Measurements from ENCODE around the gene IPO9.

The IPO9 gene

DNA sequence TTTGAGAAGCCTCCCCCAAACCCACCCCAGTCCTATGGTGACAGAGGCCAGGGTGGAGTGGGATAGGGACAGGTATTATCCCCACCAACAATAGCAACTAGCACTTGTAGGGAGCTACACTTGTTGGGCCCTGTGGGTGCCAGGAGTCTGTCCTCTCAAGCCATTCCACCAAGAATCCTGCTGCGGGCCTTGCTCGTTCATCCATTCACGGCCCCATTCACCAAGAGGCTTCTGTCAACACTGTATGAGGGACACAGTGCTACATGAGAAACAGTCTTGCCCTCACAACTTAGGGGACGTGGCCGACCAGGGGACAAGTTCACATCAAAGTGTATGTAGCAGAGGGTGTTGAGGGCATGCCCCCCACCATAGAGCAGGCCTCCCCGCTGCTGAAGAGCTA lies 78.7 kb downstream of the IPO9 start:
- DNase-seq: no peak

- no peak for DNase-seq
Measured at GRCh38 chr1:201911826-201912571, 83.0 kb downstream of the IPO9 start.

GRCh38 chr1:201912832-201913231 lies 83.9 kb downstream of the IPO9 start:
- DNase-seq: no peak

DNA sequence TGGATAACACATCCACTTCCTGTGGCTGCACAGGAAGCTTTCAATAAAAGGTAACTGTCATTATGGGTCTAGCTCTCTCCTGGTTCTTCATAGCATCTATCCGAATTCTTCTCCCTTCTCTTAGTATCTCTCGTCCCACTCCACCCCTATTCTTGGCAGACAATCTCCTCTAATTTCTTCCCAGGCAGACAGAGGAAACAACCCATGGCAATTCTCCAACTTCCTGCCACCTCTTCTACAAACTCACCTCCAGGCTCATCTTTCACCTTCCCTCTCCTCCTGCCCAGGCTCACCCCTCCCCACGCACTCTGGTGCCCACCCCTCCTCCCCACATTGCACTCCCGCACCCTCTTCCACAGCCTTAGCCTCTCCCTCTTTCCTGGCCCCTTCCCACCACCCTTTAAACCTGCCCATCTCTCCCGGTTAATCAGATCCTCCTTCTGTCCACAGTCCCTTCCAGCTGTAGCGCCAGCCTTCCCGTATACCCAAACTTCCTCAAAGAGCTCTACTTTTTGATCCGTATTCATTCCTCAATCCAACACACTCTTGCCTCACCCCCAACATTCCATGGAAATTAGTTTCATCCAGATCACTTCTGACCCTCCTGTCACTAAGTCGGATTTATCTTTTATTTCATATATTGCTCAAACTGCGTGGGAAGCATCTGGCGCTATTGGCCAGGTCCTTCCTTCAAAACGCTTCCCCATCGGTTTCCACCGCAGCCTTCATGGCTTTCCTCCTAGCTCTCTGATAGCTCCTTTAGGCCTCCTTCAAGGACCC lies 85.7 kb downstream of the IPO9 start:
- no peak for DNase-seq

DNA sequence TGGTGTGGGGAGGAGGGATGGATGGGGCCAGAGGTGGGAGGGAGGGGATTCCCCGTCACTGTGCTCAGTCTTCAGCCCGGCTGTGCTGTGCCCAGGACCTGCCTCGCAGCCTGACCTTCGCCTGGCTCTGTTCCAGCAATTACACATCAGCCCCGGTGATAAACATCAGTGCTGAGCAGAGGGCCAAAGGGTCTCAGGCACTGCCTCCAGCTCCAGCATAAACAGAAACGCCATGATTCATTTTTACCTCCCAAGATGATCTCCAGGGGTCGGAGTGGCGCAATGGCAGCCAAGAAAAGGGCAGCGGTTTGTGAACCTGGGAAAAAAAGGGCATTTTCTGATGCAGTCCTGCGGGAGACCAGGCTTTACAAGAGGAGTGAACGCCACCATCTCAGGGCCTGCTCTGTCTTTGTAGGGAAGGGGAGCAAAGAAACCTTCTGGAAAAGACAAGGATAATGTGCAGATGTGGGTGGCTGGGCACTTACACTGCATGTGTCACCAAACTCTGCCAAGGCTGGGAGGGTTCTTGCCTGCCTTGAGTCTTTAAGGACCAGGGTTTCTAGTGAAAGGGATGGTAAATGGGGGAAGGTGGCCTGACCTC lies 87.8 kb downstream of the IPO9 start:
- DNase-seq: no peak

DNA sequence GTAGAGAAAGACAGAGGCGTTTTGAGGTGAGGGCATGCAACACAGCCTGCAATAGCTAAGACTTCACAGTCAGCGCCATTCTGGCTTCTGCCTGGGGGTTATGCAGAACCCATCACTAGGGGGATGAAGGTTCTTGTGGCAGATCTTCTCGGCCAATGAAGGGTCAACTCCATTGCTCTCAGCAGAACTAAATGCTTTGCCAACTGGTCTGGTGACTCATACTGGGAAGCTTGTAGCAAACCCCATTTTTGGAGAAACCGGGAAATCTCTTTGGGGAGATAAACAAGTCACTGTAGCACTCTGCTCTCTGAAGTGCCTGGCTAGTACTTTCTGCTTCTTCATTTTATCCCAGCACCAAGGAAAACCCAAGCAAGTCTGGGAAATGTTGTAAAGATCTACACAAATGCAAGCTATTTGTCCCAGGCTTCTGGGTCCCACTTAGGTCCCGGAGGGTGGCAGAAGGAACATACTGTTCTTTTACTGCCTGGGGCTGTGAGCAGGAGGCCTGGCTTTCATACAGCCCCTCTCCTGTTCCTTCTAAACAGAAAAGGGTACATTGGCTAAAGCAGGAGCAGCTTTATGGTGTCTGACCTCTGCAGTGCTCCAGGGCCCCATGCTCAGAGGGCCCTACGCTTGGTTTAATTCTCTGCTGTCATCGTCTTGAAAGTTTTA lies 88.5 kb downstream of the IPO9 start:
- no peak for DNase-seq

- DNase-seq: no peak
Measured at GRCh38 chr1:201918343-201918742, 89.4 kb downstream of the IPO9 start.

DNA sequence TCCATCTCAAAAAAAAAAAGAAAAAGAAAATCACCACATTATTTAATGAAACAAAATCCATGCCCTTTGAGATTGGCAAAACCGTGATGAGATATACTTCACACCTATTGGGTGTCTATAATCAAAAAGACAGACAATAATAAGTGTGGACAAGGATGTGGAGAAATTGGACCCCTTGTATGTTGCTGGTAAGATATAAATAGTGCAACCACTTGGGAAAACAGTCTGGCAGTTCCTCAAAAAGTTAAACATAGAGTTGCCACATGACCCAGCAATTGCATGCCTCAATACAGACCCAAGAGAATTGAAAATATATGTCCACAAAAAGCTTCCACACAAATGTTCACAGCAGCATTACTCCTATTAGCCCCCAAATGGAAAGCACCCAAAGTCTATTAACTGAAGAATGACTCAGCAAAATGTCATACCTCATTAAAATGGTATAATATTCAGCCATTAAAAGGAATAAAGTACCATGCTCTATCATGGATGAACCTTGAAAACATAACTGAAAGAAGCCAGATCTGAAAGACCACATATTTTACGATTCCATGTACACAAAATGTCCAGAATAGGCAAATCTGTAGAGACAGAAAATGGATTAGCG lies 93.1 kb downstream of the IPO9 start:
- no peak for DNase-seq

- DNase-seq: no peak
Measured at GRCh38 chr1:201925301-201925567, 96.3 kb downstream of the IPO9 start.

DNA sequence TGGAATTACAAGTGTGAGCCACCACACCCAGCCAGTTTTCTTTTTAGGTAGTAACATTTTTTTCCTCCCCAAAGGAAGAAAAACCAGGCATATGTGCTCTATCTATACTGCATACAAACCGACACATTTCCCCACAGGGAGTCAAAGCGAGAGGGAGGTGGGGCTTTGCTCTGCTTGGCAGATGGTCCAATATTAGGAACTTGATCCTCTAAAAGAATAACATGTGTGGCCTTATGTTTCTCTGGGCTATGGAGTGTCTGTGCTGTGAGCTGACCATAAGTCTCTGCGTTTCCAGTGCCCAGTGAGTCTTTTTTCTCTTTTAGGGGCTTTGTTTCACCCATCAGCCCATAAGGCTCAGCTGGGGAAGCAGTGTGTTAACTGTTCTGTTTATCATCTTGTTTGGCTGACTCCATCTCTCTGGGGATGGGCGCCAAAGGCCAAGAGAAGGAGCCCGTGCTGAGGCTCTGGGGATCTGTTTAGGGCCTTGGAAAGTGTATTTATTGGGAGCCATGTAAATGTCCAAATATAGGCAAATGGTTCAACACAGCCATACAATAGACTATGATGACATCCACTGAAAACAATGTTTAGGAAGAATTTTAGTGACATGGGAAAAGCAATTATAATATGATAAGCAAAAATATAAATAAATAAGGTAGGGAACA lies 97.2 kb downstream of the IPO9 start:
- no peak for DNase-seq

GRCh38 chr1:201928266-201928665 lies 99.3 kb downstream of the IPO9 start:
- no peak for DNase-seq

DNA sequence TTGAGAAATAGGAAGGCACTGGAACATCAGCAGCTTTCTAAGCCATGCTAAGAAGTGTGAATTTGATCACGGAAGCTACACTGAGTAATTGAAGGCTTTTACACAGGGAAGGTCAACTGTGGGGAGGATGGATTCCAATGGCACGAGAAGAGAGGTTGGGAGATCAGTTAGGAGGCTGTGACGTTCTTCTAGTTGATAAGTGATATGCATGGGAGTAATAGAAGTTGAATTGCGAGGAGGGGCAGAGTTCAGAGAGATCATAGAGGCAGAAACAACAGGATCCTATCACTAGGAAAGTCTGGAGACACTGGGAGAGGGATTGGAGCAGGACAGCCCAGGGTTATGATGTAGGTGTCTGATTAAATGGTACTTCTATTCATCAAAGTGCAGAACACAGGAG lies 101.2 kb downstream of the IPO9 start:
- no peak for DNase-seq

GRCh38 chr1:201930803-201931202 lies 101.8 kb downstream of the IPO9 start:
- DNase-seq: no peak
